SU-DHL-6 (cell line): ENCODE results near the gene PLEKHA5.

ENCODE experiments used
- H2AFZ ChIP-seq: fragments of 200-600 bp; sonication (generic); 2 replicates; pipeline ENCODE4 v1.6.1; 2014; ENCODE audit warnings: low read depth, mild to moderate bottlenecking, moderate library complexity, mixed read lengths, antibody characterized with exemption, low read length; ENCODE audit not compliant: severe bottlenecking
- H3F3A ChIP-seq: fragments of 200-600 bp; shearing (Covaris generic); 2 replicates; pipeline ENCODE4 v1.6.0; 2016; ENCODE audit warnings: antibody characterized with exemption, mild to moderate bottlenecking; ENCODE audit not compliant: insufficient read depth
- H3K27ac ChIP-seq: fragments of 200-600 bp; sonication (generic); 2 replicates; pipeline ENCODE4 v1.5.1; 2016; ENCODE audit warnings: low read depth, mild to moderate bottlenecking, low read length, moderate library complexity, mixed read lengths
- H3K27me3 ChIP-seq: fragments of 200-600 bp; sonication (generic), shearing (Covaris generic); 2 replicates; pipeline ENCODE4 v1.6.0; 2014; ENCODE audit warnings: mild to moderate bottlenecking, low read length
- H3K36me3 ChIP-seq: fragments of 200-600 bp; sonication (generic); 2 replicates; pipeline ENCODE4 v1.6.1; 2014; ENCODE audit warnings: mild to moderate bottlenecking, low read length, mixed read lengths
- H3K4me2 ChIP-seq: fragments of 300-600, 200-600 bp; shearing (Covaris generic), sonication (generic); 2 replicates; pipeline ENCODE4 v1.6.0; 2014; ENCODE audit warnings: low read length, low read depth, mild to moderate bottlenecking; ENCODE audit not compliant: poor library complexity, severe bottlenecking
- H3K4me3 ChIP-seq: fragments of 200-600 bp; sonication (generic); 2 replicates; pipeline ENCODE4 v1.5.1; 2014; ENCODE audit warnings: antibody characterized with exemption, low read length, mild to moderate bottlenecking, mixed read lengths; ENCODE audit not compliant: insufficient read depth, poor library complexity, severe bottlenecking
- H3K79me2 ChIP-seq: fragments of 200-600 bp; sonication (generic); 2 replicates; pipeline ENCODE4 v1.6.1; 2014; ENCODE audit warnings: mild to moderate bottlenecking, low read length, moderate library complexity; ENCODE audit not compliant: insufficient read depth
- H3K9ac ChIP-seq: fragments of 200-600 bp; sonication (generic); 2 replicates; pipeline ENCODE4 v1.7.0; 2014; ENCODE audit warnings: mild to moderate bottlenecking, low read length
- H3K9me2 ChIP-seq: fragments of 200-600 bp; sonication (generic); replicated peaks from 2 replicates; pipeline ENCODE4 v1.6.1; 2014; ENCODE audit warnings: low read length; ENCODE audit not compliant: insufficient read depth
- H3K9me3 ChIP-seq: fragments of 200-600 bp; sonication (generic); 2 replicates; pipeline ENCODE4 v1.6.1; 2014; ENCODE audit warnings: low read length, mixed read lengths; ENCODE audit not compliant: insufficient read depth
- H4K20me1 ChIP-seq: fragments of 200-600 bp; sonication (generic); 2 replicates; pipeline ENCODE4 v1.6.1; 2014; ENCODE audit warnings: low read depth, mild to moderate bottlenecking, antibody characterized with exemption, low read length, moderate library complexity, mixed read lengths
- CTCF ChIP-seq: fragments of 200-600 bp; sonication (generic); IDR thresholded peaks from one replicate; pipeline ENCODE4 v1.5.1; 2017; ENCODE audit warnings: antibody characterized with exemption, mild to moderate bottlenecking, low read length, moderate library complexity; ENCODE audit not compliant: insufficient read depth, poor library complexity, severe bottlenecking
- EZH2phosphoT487 ChIP-seq: fragments of 200-600 bp; sonication (generic), shearing (Covaris generic); conservative IDR thresholded peaks from 2 replicates; pipeline ENCODE4 v1.6.1; 2018; ENCODE audit warnings: mild to moderate bottlenecking, antibody characterized with exemption, low read length, moderate library complexity, mixed read lengths

Gene PLEKHA5

GRCh38 chr12:19203539-19204506, 74.3 kb downstream of the PLEKHA5 start:
- no peaks in the 10 kb centered on the region for H3K79me2 ChIP-seq
- H3K4me3 ChIP-seq: no peak overlapping the region
- H3K9me2 ChIP-seq: no peaks in the 10 kb centered on the region
- no peak overlapping the region for H3K9ac ChIP-seq
- no peak overlapping the region for H2AFZ ChIP-seq
- no peaks in the 10 kb centered on the region for H4K20me1 ChIP-seq
- no peaks in the 10 kb centered on the region for H3F3A ChIP-seq
- no peak overlapping the region for H3K4me2 ChIP-seq
- H3K36me3 ChIP-seq: no peaks in the 10 kb centered on the region
- H3K9me3 ChIP-seq: no peaks in the 10 kb centered on the region
- H3K27me3 ChIP-seq: no peaks in the 10 kb centered on the region
- no peak overlapping the region for H3K27ac ChIP-seq
- TF ChIP-seq CTCF: no peak
- no peak for TF ChIP-seq EZH2phosphoT487

GRCh38 chr12:19205120-19205519, 75.6 kb downstream of the PLEKHA5 start:
- H3K27me3 ChIP-seq: no peaks in the 10 kb centered on the region
- no peaks in the 10 kb centered on the region for H3K9me2 ChIP-seq
- H3F3A ChIP-seq: no peaks in the 10 kb centered on the region
- H4K20me1 ChIP-seq: no peaks in the 10 kb centered on the region
- no peaks in the 10 kb centered on the region for H3K36me3 ChIP-seq
- H3K4me3 ChIP-seq: no peak overlapping the region
- no peak overlapping the region for H3K4me2 ChIP-seq
- no peaks in the 10 kb centered on the region for H3K9me3 ChIP-seq
- H3K27ac ChIP-seq: no peak overlapping the region
- no peak overlapping the region for H3K9ac ChIP-seq
- H3K79me2 ChIP-seq: no peaks in the 10 kb centered on the region
- TF ChIP-seq CTCF (no peak), EZH2phosphoT487 (no peak)
- H2AFZ ChIP-seq: no peak overlapping the region

- H2AFZ ChIP-seq: no peak overlapping the region
- no peak overlapping the region for H3K4me2 ChIP-seq
- no peaks in the 10 kb centered on the region for H3K9me3 ChIP-seq
- H3F3A ChIP-seq: no peaks in the 10 kb centered on the region
- H3K36me3 ChIP-seq: no peaks in the 10 kb centered on the region
- no peaks in the 10 kb centered on the region for H3K9me2 ChIP-seq
- TF ChIP-seq EZH2phosphoT487 (no peak), CTCF (no peak)
- no peak overlapping the region for H3K9ac ChIP-seq
- no peak overlapping the region for H3K27ac ChIP-seq
- no peaks in the 10 kb centered on the region for H3K27me3 ChIP-seq
- H3K4me3 ChIP-seq: no peak overlapping the region
- H4K20me1 ChIP-seq: no peaks in the 10 kb centered on the region
- no peaks in the 10 kb centered on the region for H3K79me2 ChIP-seq
Observed at GRCh38 chr12:19206493-19207077, 77.1 kb downstream of the PLEKHA5 start.
